DOHH2 (cell line): ENCODE data around the gene MAPRE3.

Experiments
- EZH2phosphoT487 ChIP-seq: fragments of 200-600 bp; sonication (generic); IDR thresholded peaks from 2 replicates; pipeline ENCODE4 v1.6.1; 2017; ENCODE audit warnings: borderline replicate concordance, mild to moderate bottlenecking, antibody characterized with exemption, low read length, moderate library complexity, mixed read lengths
- TF ChIP-seq, protein P1 (sequence below): fragments of 200-600 bp; sonication (generic); IDR thresholded peaks from one replicate; pipeline ENCODE4 v1.5.1; 2014; ENCODE audit warnings: antibody characterized with exemption, mild to moderate bottlenecking, low read depth, low read length; ENCODE audit not compliant: poor library complexity, severe bottlenecking

DNA sequence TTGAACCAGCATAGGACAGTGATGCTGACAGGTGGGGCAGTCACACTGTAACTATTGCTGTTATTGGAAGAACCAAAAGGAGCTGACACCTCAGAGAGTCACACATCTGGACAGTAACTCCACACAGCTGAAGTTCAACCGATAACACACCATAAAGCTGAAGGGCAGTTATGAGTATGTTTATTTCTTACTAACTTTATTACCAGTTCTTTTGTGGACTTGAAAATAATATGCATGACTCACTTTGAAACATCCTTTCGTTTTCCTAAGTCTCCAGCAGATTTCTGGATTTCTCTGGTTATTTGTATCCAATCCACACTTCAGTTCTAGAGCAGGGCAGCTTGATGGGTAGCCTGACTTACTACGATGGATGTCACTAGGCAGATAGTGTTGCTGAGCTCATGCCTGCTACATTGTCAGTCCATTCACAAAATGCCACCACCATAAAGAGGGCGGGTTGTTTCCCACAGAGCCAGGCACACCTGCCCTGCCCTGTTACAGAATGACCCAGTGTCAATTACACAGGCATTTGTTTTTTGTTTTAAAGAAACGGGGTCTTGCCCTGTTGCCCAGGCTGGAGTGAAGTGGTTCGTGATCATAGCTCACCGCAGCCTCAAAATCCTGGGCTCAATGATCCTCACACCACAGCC, 72.7 kb downstream of the MAPRE3 start:
- TF ChIP-seq, protein P1, sequence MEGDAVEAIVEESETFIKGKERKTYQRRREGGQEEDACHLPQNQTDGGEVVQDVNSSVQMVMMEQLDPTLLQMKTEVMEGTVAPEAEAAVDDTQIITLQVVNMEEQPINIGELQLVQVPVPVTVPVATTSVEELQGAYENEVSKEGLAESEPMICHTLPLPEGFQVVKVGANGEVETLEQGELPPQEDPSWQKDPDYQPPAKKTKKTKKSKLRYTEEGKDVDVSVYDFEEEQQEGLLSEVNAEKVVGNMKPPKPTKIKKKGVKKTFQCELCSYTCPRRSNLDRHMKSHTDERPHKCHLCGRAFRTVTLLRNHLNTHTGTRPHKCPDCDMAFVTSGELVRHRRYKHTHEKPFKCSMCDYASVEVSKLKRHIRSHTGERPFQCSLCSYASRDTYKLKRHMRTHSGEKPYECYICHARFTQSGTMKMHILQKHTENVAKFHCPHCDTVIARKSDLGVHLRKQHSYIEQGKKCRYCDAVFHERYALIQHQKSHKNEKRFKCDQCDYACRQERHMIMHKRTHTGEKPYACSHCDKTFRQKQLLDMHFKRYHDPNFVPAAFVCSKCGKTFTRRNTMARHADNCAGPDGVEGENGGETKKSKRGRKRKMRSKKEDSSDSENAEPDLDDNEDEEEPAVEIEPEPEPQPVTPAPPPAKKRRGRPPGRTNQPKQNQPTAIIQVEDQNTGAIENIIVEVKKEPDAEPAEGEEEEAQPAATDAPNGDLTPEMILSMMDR = no peak
- TF ChIP-seq EZH2phosphoT487 = no peak
